ENCODE measurements around the gene PACRG.

PACRG gene

DNA sequence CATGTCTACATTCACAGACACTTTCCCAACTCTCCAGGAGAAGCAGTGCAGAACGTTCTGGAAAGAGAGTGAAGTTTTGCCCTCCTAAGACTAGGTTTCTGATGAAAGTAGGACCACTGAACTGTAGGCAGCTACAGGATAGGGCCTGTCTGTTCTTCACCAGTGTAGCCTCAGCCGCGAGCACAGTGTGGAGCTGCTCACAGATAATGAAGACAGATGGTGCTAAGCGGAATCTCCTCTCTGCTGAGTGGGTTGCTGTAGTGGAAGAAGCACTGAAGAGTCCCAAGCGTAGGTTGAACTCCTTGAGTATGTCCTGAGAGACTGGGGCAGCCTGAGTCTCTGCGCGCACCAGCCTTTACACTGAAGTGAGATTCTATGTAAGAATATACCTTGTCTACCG, 170.2 kb downstream of the PACRG start:
- Histone ChIP-seq H3K23ac (ENCODE audit: low read length) (no peak overlapping the region), H3K36me3 (ENCODE audit: control insufficient read depth in 1 of 2, insufficient read depth in 2 of 2, low read length in 2 of 2) (no peaks in the 10 kb centered on the region), H3K9me3 (ENCODE audit: insufficient read depth, low read depth, low read length) (no peaks in the 10 kb centered on the region), H2BK5ac (ENCODE audit: low read depth, low read length, poor library complexity) (no peak overlapping the region), H3K4me1 (ENCODE audit: control insufficient read depth in 1 of 2, insufficient read depth in 2 of 2, low read length in 2 of 2) (no peaks in the 10 kb centered on the region), H3K18ac (ENCODE audit: low read length) (no peak overlapping the region), H3K4me2 (ENCODE audit: low read length) (no peak overlapping the region), H3K79me2 (ENCODE audit: control insufficient read depth, insufficient read depth, low read length, poor library complexity) (no peaks in the 10 kb centered on the region), H4K8ac (ENCODE audit: low read depth, low read length) (no peak overlapping the region), H2BK12ac (ENCODE audit: low read length) (no peak overlapping the region), H2AFZ (ENCODE audit: insufficient read depth, low read length, poor library complexity) (no peak overlapping the region), H3K4ac (ENCODE audit: low read depth, low read length) (no peak overlapping the region), H3K9ac (ENCODE audit: low read length) (no peak overlapping the region), H3K27ac (ENCODE audit: low read depth, low read length) (no peak overlapping the region), H4K12ac (ENCODE audit: low read depth, low read length) (no peak overlapping the region), H3K27me3 (ENCODE audit: insufficient read depth, low read length) (no peaks in the 10 kb centered on the region), H4K91ac (ENCODE audit: low read depth, low read length) (no peak overlapping the region), H2AK5ac (ENCODE audit: low read length) (no peak overlapping the region), H3K4me3 (ENCODE audit: low read depth, low read length) (no peak overlapping the region), H3K14ac (ENCODE audit: low read length) (no peak overlapping the region), H2BK120ac (ENCODE audit: insufficient read depth, low read length, poor library complexity) (no peak overlapping the region), H3K79me1 (ENCODE audit: low read length) (no peaks in the 10 kb centered on the region)
- DNase-seq, result no peak
- WGBS (ENCODE audit: extremely low coverage, insufficient coverage, insufficient read length), result no CpG with 5 or more reads among the region's 8 CpGs

- Histone ChIP-seq H3K79me1 (ENCODE audit: low read length) (no peaks in the 10 kb centered on the region), H3K79me2 (ENCODE audit: control insufficient read depth, insufficient read depth, low read length, poor library complexity) (no peaks in the 10 kb centered on the region), H4K8ac (ENCODE audit: low read depth, low read length) (no peak overlapping the region), H3K36me3 (ENCODE audit: control insufficient read depth in 1 of 2, insufficient read depth in 2 of 2, low read length in 2 of 2) (no peaks in the 10 kb centered on the region), H3K27me3 (ENCODE audit: insufficient read depth, low read length) (no peaks in the 10 kb centered on the region), H3K4me1 (ENCODE audit: control insufficient read depth in 1 of 2, insufficient read depth in 2 of 2, low read length in 2 of 2) (no peaks in the 10 kb centered on the region), H2BK12ac (ENCODE audit: low read length) (no peak overlapping the region), H3K4ac (ENCODE audit: low read depth, low read length) (no peak overlapping the region), H3K4me2 (ENCODE audit: low read length) (no peak overlapping the region), H3K9ac (ENCODE audit: low read length) (no peak overlapping the region), H2BK5ac (ENCODE audit: low read depth, low read length, poor library complexity) (no peak overlapping the region), H2AK5ac (ENCODE audit: low read length) (no peak overlapping the region), H2BK120ac (ENCODE audit: insufficient read depth, low read length, poor library complexity) (no peak overlapping the region), H3K23ac (ENCODE audit: low read length) (no peak overlapping the region), H4K12ac (ENCODE audit: low read depth, low read length) (no peak overlapping the region), H3K4me3 (ENCODE audit: low read depth, low read length) (no peak overlapping the region), H2AFZ (ENCODE audit: insufficient read depth, low read length, poor library complexity) (no peak overlapping the region), H3K9me3 (ENCODE audit: insufficient read depth, low read depth, low read length) (no peaks in the 10 kb centered on the region), H4K91ac (ENCODE audit: low read depth, low read length) (no peak overlapping the region), H3K14ac (ENCODE audit: low read length) (no peak overlapping the region), H3K27ac (ENCODE audit: low read depth, low read length) (no peak overlapping the region), H3K18ac (ENCODE audit: low read length) (no peak overlapping the region)
- peak in 1 of 2 donors; percentile 5 for DNase-seq
- no CpG with 5 or more reads among the region's 8 CpGs for WGBS (ENCODE audit: extremely low coverage, insufficient coverage, insufficient read length)
Observed at GRCh38 chr6:162899148-162899547, 171.4 kb downstream of the PACRG start.

DNA sequence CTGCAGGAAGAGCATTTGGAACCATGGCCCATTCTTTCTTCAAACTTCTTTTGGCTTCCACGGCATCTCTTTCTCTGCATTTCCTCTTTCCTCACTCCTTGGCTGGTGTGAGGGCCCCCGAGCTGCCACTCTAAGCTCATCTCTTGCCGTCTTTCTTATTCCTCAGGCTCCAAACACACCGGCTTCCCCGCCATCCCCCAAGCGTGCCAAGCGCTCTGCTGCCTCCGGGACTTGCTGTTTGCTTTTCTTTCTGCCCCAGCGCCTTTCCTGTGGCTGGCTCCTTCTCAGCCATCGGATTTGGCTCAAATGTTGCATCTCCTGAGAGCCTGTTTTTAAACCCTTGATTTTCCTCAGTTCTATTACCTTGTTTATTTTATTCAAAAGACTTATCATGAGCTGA, 172.7 kb downstream of the PACRG start:
- no peak overlapping the region for H3K27ac ChIP-seq (ENCODE audit: low read depth, low read length)
- WGBS (ENCODE audit: extremely low coverage, insufficient coverage, insufficient read length), result no CpG with 5 or more reads among the region's 10 CpGs
- no peak for DNase-seq
- no peaks in the 10 kb centered on the region for H3K4me1 ChIP-seq (ENCODE audit: control insufficient read depth in 1 of 2, insufficient read depth in 2 of 2, low read length in 2 of 2)
- no peak overlapping the region for H2BK12ac ChIP-seq (ENCODE audit: low read length)
- no peak overlapping the region for H3K4me2 ChIP-seq (ENCODE audit: low read length)
- H3K27me3 ChIP-seq (ENCODE audit: insufficient read depth, low read length), result no peaks in the 10 kb centered on the region
- H3K4ac ChIP-seq (ENCODE audit: low read depth, low read length), result no peak overlapping the region
- no peak overlapping the region for H2AFZ ChIP-seq (ENCODE audit: insufficient read depth, low read length, poor library complexity)
- no peaks in the 10 kb centered on the region for H3K9me3 ChIP-seq (ENCODE audit: insufficient read depth, low read depth, low read length)
- no peak overlapping the region for H3K4me3 ChIP-seq (ENCODE audit: low read depth, low read length)
- no peak overlapping the region for H3K9ac ChIP-seq (ENCODE audit: low read length)
- H3K23ac ChIP-seq (ENCODE audit: low read length), result no peak overlapping the region
- H4K8ac ChIP-seq (ENCODE audit: low read depth, low read length), result no peak overlapping the region
- no peak overlapping the region for H3K14ac ChIP-seq (ENCODE audit: low read length)
- H4K91ac ChIP-seq (ENCODE audit: low read depth, low read length), result no peak overlapping the region
- H4K12ac ChIP-seq (ENCODE audit: low read depth, low read length), result no peak overlapping the region
- H3K36me3 ChIP-seq (ENCODE audit: control insufficient read depth in 1 of 2, insufficient read depth in 2 of 2, low read length in 2 of 2), result no peaks in the 10 kb centered on the region
- no peak overlapping the region for H2BK5ac ChIP-seq (ENCODE audit: low read depth, low read length, poor library complexity)
- no peaks in the 10 kb centered on the region for H3K79me2 ChIP-seq (ENCODE audit: control insufficient read depth, insufficient read depth, low read length, poor library complexity)
- no peak overlapping the region for H3K18ac ChIP-seq (ENCODE audit: low read length)
- no peak overlapping the region for H2AK5ac ChIP-seq (ENCODE audit: low read length)
- no peaks in the 10 kb centered on the region for H3K79me1 ChIP-seq (ENCODE audit: low read length)
- H2BK120ac ChIP-seq (ENCODE audit: insufficient read depth, low read length, poor library complexity), result no peak overlapping the region

DNA sequence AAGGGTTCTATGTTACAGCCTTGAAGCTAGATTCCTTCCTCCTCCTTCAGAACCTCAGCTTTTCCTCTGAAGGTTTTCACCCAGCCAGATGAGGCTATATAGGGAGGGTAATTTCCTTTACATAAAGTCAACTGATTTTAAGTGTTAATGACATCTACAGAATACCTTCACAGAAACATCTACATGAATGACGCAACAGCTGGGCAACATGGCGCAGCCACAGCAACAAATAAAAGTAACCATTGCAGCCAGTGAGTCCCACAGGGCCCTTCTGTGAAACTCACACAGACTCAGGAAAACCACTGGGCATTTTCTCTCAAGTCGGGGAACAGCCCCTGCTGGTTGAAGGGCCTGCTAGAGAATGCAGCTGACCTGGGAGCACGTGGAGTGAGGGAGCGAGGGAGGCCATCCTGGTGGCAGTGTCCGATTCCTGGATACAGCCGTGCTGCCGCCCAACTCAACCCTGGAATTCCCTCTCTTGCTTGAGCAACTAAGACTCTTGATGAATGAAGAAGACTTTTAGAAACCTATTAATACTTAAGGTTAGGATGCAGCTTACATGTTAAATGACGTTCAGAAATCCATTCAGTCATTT, 176.4 kb downstream of the PACRG start:
- H3K9me3 ChIP-seq (ENCODE audit: insufficient read depth, low read depth, low read length), result no peaks in the 10 kb centered on the region
- H4K12ac ChIP-seq (ENCODE audit: low read depth, low read length), result no peak overlapping the region
- H3K23ac ChIP-seq (ENCODE audit: low read length), result no peak overlapping the region
- H3K79me2 ChIP-seq (ENCODE audit: control insufficient read depth, insufficient read depth, low read length, poor library complexity), result no peaks in the 10 kb centered on the region
- H3K27me3 ChIP-seq (ENCODE audit: insufficient read depth, low read length), result no peaks in the 10 kb centered on the region
- no peak overlapping the region for H3K4me3 ChIP-seq (ENCODE audit: low read depth, low read length)
- H3K14ac ChIP-seq (ENCODE audit: low read length), result no peak overlapping the region
- H3K18ac ChIP-seq (ENCODE audit: low read length), result no peak overlapping the region
- no peaks in the 10 kb centered on the region for H3K4me1 ChIP-seq (ENCODE audit: control insufficient read depth in 1 of 2, insufficient read depth in 2 of 2, low read length in 2 of 2)
- no peak overlapping the region for H4K91ac ChIP-seq (ENCODE audit: low read depth, low read length)
- H3K27ac ChIP-seq (ENCODE audit: low read depth, low read length), result no peak overlapping the region
- no peak overlapping the region for H2BK120ac ChIP-seq (ENCODE audit: insufficient read depth, low read length, poor library complexity)
- no peaks in the 10 kb centered on the region for H3K79me1 ChIP-seq (ENCODE audit: low read length)
- no peak overlapping the region for H2AK5ac ChIP-seq (ENCODE audit: low read length)
- H3K4me2 ChIP-seq (ENCODE audit: low read length), result no peak overlapping the region
- H2BK12ac ChIP-seq (ENCODE audit: low read length), result no peak overlapping the region
- no peak overlapping the region for H3K9ac ChIP-seq (ENCODE audit: low read length)
- WGBS (ENCODE audit: extremely low coverage, insufficient coverage, insufficient read length), result no CpG with 5 or more reads among the region's 9 CpGs
- no peak overlapping the region for H2BK5ac ChIP-seq (ENCODE audit: low read depth, low read length, poor library complexity)
- no peak for DNase-seq
- no peak overlapping the region for H2AFZ ChIP-seq (ENCODE audit: insufficient read depth, low read length, poor library complexity)
- H3K36me3 ChIP-seq (ENCODE audit: control insufficient read depth in 1 of 2, insufficient read depth in 2 of 2, low read length in 2 of 2), result no peaks in the 10 kb centered on the region
- no peak overlapping the region for H4K8ac ChIP-seq (ENCODE audit: low read depth, low read length)
- no peak overlapping the region for H3K4ac ChIP-seq (ENCODE audit: low read depth, low read length)
